ENCODE data around the gene PAK6. TPM values are rescaled to one million over a fixed set of nuclear protein-coding genes. Genes with fewer than 3 reads are reported as not detected.

Gene PAK6
- total RNA-seq, 4 donors from 2014 or later = 0.33 to 0.52 (median 0.45) TPM; not detected in 1

- peaks cover 17 to 35% (median 22%) of the 10 kb centered on the region in 4 donors for H3K27me3 ChIP-seq
- intact Hi-C loops (cut with DNase I) = no loop called here
Observed at GRCh38 chr15:40286794-40287193, 47.9 kb downstream of the PAK6 start.

GRCh38 chr15:40287505-40287904 lies 48.6 kb downstream of the PAK6 start:
- Histone ChIP-seq H3K36me3 (no peaks in the 10 kb centered on the region), H3K4me1 (peaks cover 24 to 30% (median 28%) of the 10 kb centered on the region in 4 donors), H3K9me3 (no peaks in the 10 kb centered on the region), H3K27ac (replicated peaks in 1 of 4) (no peak overlapping the region), H3K27me3 (peaks cover 11 to 28% (median 15%) of the 10 kb centered on the region in 4 donors), H3K4me3 (no peak overlapping the region)
- DNase-seq (ENCODE audit: extremely low spot score) = no peak
- intact Hi-C loops (cut with DNase I) = no loop called here
- 92% methylated on average over 3 of the region's 3 CpGs for WGBS
- TF ChIP-seq POLR2A (IDR thresholded peaks at IDR 0.05; ENCODE audit: low read depth) (no peak), CTCF (IDR thresholded peaks at IDR 0.05) (no peak), POLR2AphosphoS5 (IDR thresholded peaks at IDR 0.05) (no peak), EP300 (IDR thresholded peaks at IDR 0.05) (no peak)

More at GRCh38 chr15:40286794-40287193, 47.9 kb downstream of the PAK6 start:
- TF ChIP-seq POLR2AphosphoS5 (IDR thresholded peaks at IDR 0.05) = no peak
- TF ChIP-seq EP300 (IDR thresholded peaks at IDR 0.05) = no peak
- TF ChIP-seq POLR2A (IDR thresholded peaks at IDR 0.05; ENCODE audit: low read depth) = no peak
- TF ChIP-seq CTCF (IDR thresholded peaks at IDR 0.05) = no peak
- no peaks in the 10 kb centered on the region for H3K36me3 ChIP-seq
- DNase-seq (ENCODE audit: extremely low spot score) = no peak
- H3K9me3 ChIP-seq = no peaks in the 10 kb centered on the region
- WGBS = no CpG with 5 or more reads among the region's 7 CpGs
- no peak overlapping the region for H3K27ac ChIP-seq (replicated peaks in 1 of 4)
- no peak overlapping the region for H3K4me3 ChIP-seq
- peaks cover 31 to 36% (median 34%) of the 10 kb centered on the region in 4 donors for H3K4me1 ChIP-seq

DNA sequence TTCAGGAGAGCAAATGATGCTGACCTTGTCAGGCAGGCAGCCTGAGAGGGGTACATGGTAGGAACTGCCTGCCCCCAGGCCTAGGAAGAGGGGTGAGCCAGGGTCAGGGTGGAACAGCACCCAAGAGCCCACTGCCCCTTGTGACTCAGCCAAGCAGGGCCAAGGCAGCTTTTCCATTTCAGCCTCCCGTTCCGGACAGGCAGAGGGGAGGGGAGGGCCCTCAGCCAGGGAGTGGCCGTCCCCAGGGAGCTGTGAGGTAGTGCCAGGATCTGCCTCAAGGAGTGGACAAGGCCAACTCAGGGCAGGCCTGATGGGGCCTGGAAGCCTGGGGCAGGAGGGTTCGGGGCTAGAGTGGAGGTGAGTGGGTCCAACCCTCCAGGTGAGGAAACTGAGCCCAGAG lies 49.1 kb downstream of the PAK6 start:
- Histone ChIP-seq H3K27me3 (peaks cover 6 to 24% (median 11%) of the 10 kb centered on the region in 4 donors), H3K27ac (replicated peaks in 1 of 4) (no peak overlapping the region), H3K36me3 (no peaks in the 10 kb centered on the region), H3K4me3 (no peak overlapping the region), H3K4me1 (peaks cover 19 to 26% (median 23%) of the 10 kb centered on the region in 4 donors), H3K9me3 (no peaks in the 10 kb centered on the region)
- TF ChIP-seq POLR2A (IDR thresholded peaks at IDR 0.05; ENCODE audit: low read depth) (no peak), CTCF (IDR thresholded peaks at IDR 0.05) (no peak)
- 87% methylated on average over 4 of the region's 4 CpGs for WGBS
- no peak for DNase-seq (ENCODE audit: extremely low spot score)
- intact Hi-C loops (cut with DNase I) = no loop called here

DNA sequence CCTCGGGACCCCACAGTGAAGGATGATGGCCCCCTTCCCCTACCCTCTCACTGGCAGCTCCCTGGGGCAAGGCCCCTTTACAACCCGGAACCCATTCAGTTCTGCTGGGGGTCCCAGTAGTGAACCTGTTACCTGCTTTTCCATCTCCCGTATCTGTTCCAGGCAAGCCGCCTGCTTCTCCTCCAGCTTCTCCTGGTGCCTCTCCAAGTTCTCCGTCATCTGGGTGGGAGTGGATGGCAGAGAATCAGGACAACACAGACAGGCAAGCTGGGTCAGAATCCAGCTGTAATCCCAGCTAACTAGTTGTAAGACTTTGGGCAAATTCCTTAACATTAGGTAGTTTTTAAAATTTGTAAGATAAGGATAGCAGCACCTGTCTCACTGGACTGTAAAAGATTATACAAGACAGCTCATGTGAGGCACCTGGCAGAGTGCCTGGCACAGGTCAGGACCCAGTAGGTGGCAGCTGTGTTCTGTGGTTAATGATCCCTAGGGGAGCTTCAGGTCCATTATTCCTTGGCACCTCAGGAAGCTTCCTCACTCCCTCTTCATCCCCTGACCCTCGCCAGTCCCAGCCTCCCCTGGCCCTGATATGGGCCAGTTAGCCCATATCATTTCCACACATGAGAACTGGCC lies 50.4 kb downstream of the PAK6 start:
- Histone ChIP-seq H3K36me3 (no peaks in the 10 kb centered on the region), H3K9me3 (no peaks in the 10 kb centered on the region), H3K4me1 (peaks cover 14 to 21% (median 16%) of the 10 kb centered on the region in 4 donors), H3K27me3 (peaks cover 0 to 11% (median 0%) of the 10 kb centered on the region in 4 donors), H3K27ac (replicated peaks in 1 of 4) (no peak overlapping the region), H3K4me3 (no peak overlapping the region)
- intact Hi-C loops (cut with DNase I) = no loop called here
- DNase-seq (ENCODE audit: extremely low spot score) = no peak
- TF ChIP-seq CTCF (IDR thresholded peaks at IDR 0.05) = no peak
- no peak for TF ChIP-seq POLR2AphosphoS5 (IDR thresholded peaks at IDR 0.05)
- no peak for TF ChIP-seq POLR2A (IDR thresholded peaks at IDR 0.05; ENCODE audit: low read depth)
- no peak for TF ChIP-seq EP300 (IDR thresholded peaks at IDR 0.05)
- WGBS = 95% methylated on average over 6 of the region's 6 CpGs

- intact Hi-C loops (cut with DNase I) = no loop called here
- H3K4me3 ChIP-seq = peak overlapping the region in 3 of 4 donors; percentile 44 to 57 (median 49)
- H3K36me3 ChIP-seq = no peaks in the 10 kb centered on the region
- WGBS = 77% methylated on average over 9 of the region's 12 CpGs
- H3K4me1 ChIP-seq = peaks cover 14 to 22% (median 19%) of the 10 kb centered on the region in 4 donors
- H3K27me3 ChIP-seq = peaks cover 0 to 8% (median 0%) of the 10 kb centered on the region in 4 donors
- TF ChIP-seq EP300 (IDR thresholded peaks at IDR 0.05) (no peak), POLR2A (IDR thresholded peaks at IDR 0.05; ENCODE audit: low read depth) (no peak), POLR2AphosphoS5 (IDR thresholded peaks at IDR 0.05) (no peak), CTCF (IDR thresholded peaks at IDR 0.05) (no peak)
- no peak overlapping the region for H3K27ac ChIP-seq (replicated peaks in 1 of 4)
- no peak for DNase-seq (ENCODE audit: extremely low spot score)
- H3K9me3 ChIP-seq = no peaks in the 10 kb centered on the region
Observed at GRCh38 chr15:40290545-40290917, 51.7 kb downstream of the PAK6 start.
